OCI-LY7 (cell line): ENCODE measurements around the gene PIK3CB. TPM values are rescaled to one million over a fixed set of nuclear protein-coding genes. Genes with fewer than 3 reads are reported as not detected.

ENCODE experiments used
- BruUV-seq: library from RNA; stranded (reverse); fragments of 400-500 nt; replicated peaks from 2 replicates; lab custom pipeline; 2021; lab: Mats Ljungman, UMichigan
- CTCF ChIA-PET: fragments of 300-600 bp; sonication (Branson Sonifier 250); formaldehyde crosslinking; loops from one replicate; lab custom pipeline; 2022; ENCODE audit warnings: antibody characterized with exemption; ENCODE audit not compliant: unreplicated experiment; lab: Charles Lee
- POLR2A ChIA-PET: fragments of 300-600 bp; sonication (Branson Sonifier 250); formaldehyde crosslinking; loops from one replicate; lab custom pipeline; 2022; ENCODE audit warnings: antibody characterized with exemption; lab: Charles Lee
- DNase-seq: peaks from one replicate; pipeline ENCODE4 v3.0.0-alpha.2; 2015; ENCODE audit warnings: low spot score
- H2AFZ ChIP-seq: fragments of 200-600 bp; sonication (generic), shearing (Covaris generic); 2 replicates; pipeline ENCODE4 v1.6.1; 2014; ENCODE audit warnings: mild to moderate bottlenecking, antibody characterized with exemption, low read length, moderate library complexity
- H3K27ac ChIP-seq: fragments of 200-600 bp; sonication (generic); 2 replicates; pipeline ENCODE4 v1.5.1; 2014; ENCODE audit warnings: mixed run types, low read depth, mild to moderate bottlenecking, moderate library complexity, low read length, inconsistent platforms; ENCODE audit not compliant: poor library complexity, severe bottlenecking
- H3K36me3 ChIP-seq: fragments of 200-600 bp; sonication (generic); 2 replicates; pipeline ENCODE4 v1.6.1; 2014; ENCODE audit warnings: mild to moderate bottlenecking, antibody characterized with exemption, low read length, moderate library complexity, mixed read lengths; ENCODE audit not compliant: insufficient read depth
- H3K4me1 ChIP-seq: fragments of 200-600 bp; sonication (generic); 2 replicates; pipeline ENCODE4 v1.5.1; 2014; ENCODE audit warnings: mild to moderate bottlenecking, low read length; ENCODE audit not compliant: insufficient read depth, poor library complexity, severe bottlenecking
- H3K4me2 ChIP-seq: fragments of 200-600 bp; sonication (generic); 2 replicates; pipeline ENCODE4 v1.6.1; 2014; ENCODE audit warnings: mild to moderate bottlenecking, low read length
- H3K4me3 ChIP-seq: fragments of 200-600 bp; sonication (generic); 2 replicates; pipeline ENCODE4 v1.5.1; 2014; ENCODE audit warnings: mild to moderate bottlenecking, low read depth, low read length; ENCODE audit not compliant: poor library complexity, severe bottlenecking
- H3K79me2 ChIP-seq: fragments of 200-600 bp; sonication (generic); 2 replicates; pipeline ENCODE4 v1.6.1; 2016; ENCODE audit warnings: low read depth, mild to moderate bottlenecking, low read length, moderate library complexity, mixed read lengths; ENCODE audit not compliant: insufficient read depth
- H3K9me2 ChIP-seq: fragments of 200-600 bp; sonication (generic); 2 replicates; pipeline ENCODE4 v1.6.1; 2016; ENCODE audit warnings: mild to moderate bottlenecking, low read length, mixed read lengths; ENCODE audit not compliant: insufficient read depth
- H3K9me3 ChIP-seq: fragments of 200-600 bp; sonication (generic); 2 replicates; pipeline ENCODE4 v1.6.1; 2014; ENCODE audit warnings: mild to moderate bottlenecking, mixed run types, low read length, mixed read lengths
- H4K20me1 ChIP-seq: fragments of 200-600 bp; sonication (generic); 2 replicates; pipeline ENCODE4 v1.6.1; 2014; ENCODE audit warnings: mild to moderate bottlenecking, antibody characterized with exemption, low read length, moderate library complexity, mixed read lengths; ENCODE audit not compliant: insufficient read depth
- EZH2phosphoT487 ChIP-seq: fragments of 200-600 bp; sonication (generic); IDR thresholded peaks from 2 replicates; pipeline ENCODE4 v1.6.1; 2018; ENCODE audit warnings: low read depth, borderline replicate concordance, mild to moderate bottlenecking, mixed run types, antibody characterized with exemption, low read length, moderate library complexity, mixed read lengths
- intact Hi-C: fragments of 100-400 bp; cut with micrococcal nuclease; formaldehyde crosslinking; loops from one replicate; pipeline ENCODE4 v1.10.0; 2022; ENCODE audit not compliant: unreplicated experiment
- total RNA-seq, 2 experiments: library from RNA; depleted of rRNA in 1 of 2; stranded (reverse); fragments of >200 nt in 1 of 2; shearing (Covaris generic) in 1 of 2; gene quantifications; 2 replicates each; pipeline ENCODE4 v1.2.3, GENCODE V29; 2014 to 2022
- TF ChIP-seq, protein P1 (sequence below): fragments of 200-600 bp; sonication (generic); conservative IDR thresholded peaks from 2 replicates; pipeline ENCODE4 v1.5.1; 2014; ENCODE audit warnings: mild to moderate bottlenecking, antibody characterized with exemption, low read length, moderate library complexity, mixed read lengths

Gene PIK3CB
- total RNA-seq, 2 experiments from 2014 or later = 8.2 to 23.6 TPM

GRCh38 chr3:138863776-138864113 lies 29.0 kb upstream of the PIK3CB start:
- TF ChIP-seq, protein P1, sequence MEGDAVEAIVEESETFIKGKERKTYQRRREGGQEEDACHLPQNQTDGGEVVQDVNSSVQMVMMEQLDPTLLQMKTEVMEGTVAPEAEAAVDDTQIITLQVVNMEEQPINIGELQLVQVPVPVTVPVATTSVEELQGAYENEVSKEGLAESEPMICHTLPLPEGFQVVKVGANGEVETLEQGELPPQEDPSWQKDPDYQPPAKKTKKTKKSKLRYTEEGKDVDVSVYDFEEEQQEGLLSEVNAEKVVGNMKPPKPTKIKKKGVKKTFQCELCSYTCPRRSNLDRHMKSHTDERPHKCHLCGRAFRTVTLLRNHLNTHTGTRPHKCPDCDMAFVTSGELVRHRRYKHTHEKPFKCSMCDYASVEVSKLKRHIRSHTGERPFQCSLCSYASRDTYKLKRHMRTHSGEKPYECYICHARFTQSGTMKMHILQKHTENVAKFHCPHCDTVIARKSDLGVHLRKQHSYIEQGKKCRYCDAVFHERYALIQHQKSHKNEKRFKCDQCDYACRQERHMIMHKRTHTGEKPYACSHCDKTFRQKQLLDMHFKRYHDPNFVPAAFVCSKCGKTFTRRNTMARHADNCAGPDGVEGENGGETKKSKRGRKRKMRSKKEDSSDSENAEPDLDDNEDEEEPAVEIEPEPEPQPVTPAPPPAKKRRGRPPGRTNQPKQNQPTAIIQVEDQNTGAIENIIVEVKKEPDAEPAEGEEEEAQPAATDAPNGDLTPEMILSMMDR = no peak
- no peak for TF ChIP-seq EZH2phosphoT487
- POLR2A ChIA-PET = interaction anchor here (0.5 kb wide), 1 partner anchor 57 kb away, joined by 4 read pairs; no protein-coding TSS in a partner anchor
- Histone ChIP-seq H3K4me1 (peaks cover 10% of the 10 kb centered on the region), H3K4me3 (no peak overlapping the region), H3K36me3 (no peaks in the 10 kb centered on the region), H3K9me2 (no peaks in the 10 kb centered on the region), H3K79me2 (no peaks in the 10 kb centered on the region), H3K27ac (no peak overlapping the region), H3K9me3 (no peaks in the 10 kb centered on the region), H4K20me1 (no peaks in the 10 kb centered on the region), H3K4me2 (no peak overlapping the region), H2AFZ (peak overlapping the region; percentile 81)
- DNase-seq = no peak
- CTCF ChIA-PET = no interaction called here
- intact Hi-C loops = no loop called here
- BruUV-seq = no TSS peak

GRCh38 chr3:138862924-138863775 lies 28.4 kb upstream of the PIK3CB start:
- no peak for DNase-seq
- CTCF ChIA-PET = no interaction called here
- no TSS peak for BruUV-seq

More at GRCh38 chr3:138862924-138863775, 28.4 kb upstream of the PIK3CB start:
- peaks cover 10% of the 10 kb centered on the region for H3K4me1 ChIP-seq
- H3K4me3 ChIP-seq = no peak overlapping the region
- no peaks in the 10 kb centered on the region for H4K20me1 ChIP-seq
- intact Hi-C loops = no loop called here
- no peak overlapping the region for H3K27ac ChIP-seq
- H3K4me2 ChIP-seq = no peak overlapping the region; the same call in 1 of the 2 replicates
- H2AFZ ChIP-seq = peak overlapping the region; percentile 81
- H3K9me2 ChIP-seq = no peaks in the 10 kb centered on the region
- TF ChIP-seq, protein P1 = no peak
- TF ChIP-seq EZH2phosphoT487 = no peak
- POLR2A ChIA-PET = interaction anchor here (0.5 to 0.6 kb wide), 2 partner anchors 57 to 640 kb away, joined by 4 read pairs; no protein-coding TSS in a partner anchor
- H3K36me3 ChIP-seq = no peaks in the 10 kb centered on the region
- no peaks in the 10 kb centered on the region for H3K79me2 ChIP-seq
- H3K9me3 ChIP-seq = no peaks in the 10 kb centered on the region
